ENCODE data around the gene RPL13. TPM values are rescaled to one million over a fixed set of nuclear protein-coding genes. Genes with fewer than 3 reads are reported as not detected.

RPL13 gene
- polyA plus RNA-seq, 4 donors = 3,166 to 8,355 (median 5,738) TPM

DNA sequence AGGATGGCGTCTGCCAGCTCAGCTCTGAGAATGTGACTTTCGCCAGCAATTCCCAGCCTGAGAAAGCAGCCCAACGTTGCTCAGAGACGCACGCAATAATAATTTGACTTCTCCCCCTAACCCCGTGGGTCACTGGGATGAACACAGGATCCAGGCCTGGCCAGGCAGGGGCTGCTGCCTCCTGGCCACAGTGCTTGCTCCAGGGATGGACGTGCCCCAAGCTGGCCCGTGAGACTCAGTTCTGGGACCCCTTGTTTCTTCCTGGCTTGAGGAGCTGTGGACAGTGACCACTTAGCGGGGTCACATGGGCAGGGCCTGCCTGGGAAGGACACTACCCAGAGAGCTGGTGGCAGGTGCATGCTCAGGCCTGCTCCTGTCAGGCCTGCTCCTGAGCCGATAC is 39.4 kb downstream of the RPL13 start:
- Histone ChIP-seq H3K27ac (ENCODE audit: low read depth in 1 of 3, low read length in 2 of 3) (no peak overlapping the region), H3K4me3 (ENCODE audit: low read depth in 1 of 3, low read length in 3 of 3) (no peak overlapping the region), H3K36me3 (ENCODE audit: control insufficient read depth in 3 of 3, insufficient read depth in 2 of 3, low read depth in 1 of 3, low read length in 3 of 3) (no peaks in the 10 kb centered on the region), H3K27me3 (ENCODE audit: control insufficient read depth in 3 of 3, insufficient read depth in 3 of 3, low read length in 3 of 3) (peaks cover 0 to 3% (median 0%) of the 10 kb centered on the region in 3 donors), H3K9me3 (ENCODE audit: control insufficient read depth in 2 of 2, insufficient read depth in 1 of 2, low read depth in 1 of 2, low read length in 1 of 2) (no peaks in the 10 kb centered on the region), H3K4me1 (ENCODE audit: control insufficient read depth in 3 of 3, insufficient read depth in 2 of 3, low read depth in 1 of 3, low read length in 2 of 3) (no peaks in the 10 kb centered on the region)
- 87 to 89% (median 87%) methylated on average over 10 of the region's 10 CpGs for WGBS, 3 donors
- FAIRE-seq = no peak
- DNase-seq = no peak

GRCh38 chr16:89600427-89600826 is 39.9 kb downstream of the RPL13 start:
- no peaks in the 10 kb centered on the region for H3K36me3 ChIP-seq (ENCODE audit: control insufficient read depth in 3 of 3, insufficient read depth in 2 of 3, low read depth in 1 of 3, low read length in 3 of 3)
- WGBS, 3 donors = 78 to 87% (median 83%) methylated on average over 12 of the region's 12 CpGs
- H3K4me3 ChIP-seq (ENCODE audit: low read depth in 1 of 3, low read length in 3 of 3) = no peak overlapping the region
- FAIRE-seq = no peak
- no peak for DNase-seq
- H3K4me1 ChIP-seq (ENCODE audit: control insufficient read depth in 3 of 3, insufficient read depth in 2 of 3, low read depth in 1 of 3, low read length in 2 of 3) = no peaks in the 10 kb centered on the region
- peaks cover 0 to 3% (median 0%) of the 10 kb centered on the region in 3 donors for H3K27me3 ChIP-seq (ENCODE audit: control insufficient read depth in 3 of 3, insufficient read depth in 3 of 3, low read length in 3 of 3)
- no peak overlapping the region for H3K27ac ChIP-seq (ENCODE audit: low read depth in 1 of 3, low read length in 2 of 3)
- H3K9me3 ChIP-seq (ENCODE audit: control insufficient read depth in 2 of 2, insufficient read depth in 1 of 2, low read depth in 1 of 2, low read length in 1 of 2) = no peaks in the 10 kb centered on the region

DNA sequence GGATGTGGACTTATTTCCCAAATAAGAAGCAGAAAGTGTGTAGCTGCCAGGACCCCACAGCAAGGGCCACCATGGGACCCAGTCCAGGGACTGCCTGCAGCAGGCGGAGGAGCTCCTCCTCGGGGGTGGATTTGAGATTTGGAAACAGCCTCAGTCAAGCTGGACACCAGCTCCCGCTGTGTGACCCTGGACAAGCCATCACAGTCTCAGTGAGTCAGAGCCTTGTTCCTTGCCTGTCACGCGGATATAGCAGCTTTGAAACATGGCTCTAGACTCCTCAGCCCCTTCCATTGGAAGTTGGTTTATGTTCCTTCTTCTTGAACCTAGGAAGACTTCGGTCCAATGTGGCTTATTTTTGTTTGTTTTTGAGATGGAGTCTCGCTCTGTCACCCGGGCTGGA is 40.5 kb downstream of the RPL13 start:
- Histone ChIP-seq H3K36me3 (ENCODE audit: control insufficient read depth in 3 of 3, insufficient read depth in 2 of 3, low read depth in 1 of 3, low read length in 3 of 3) (no peaks in the 10 kb centered on the region), H3K4me1 (ENCODE audit: control insufficient read depth in 3 of 3, insufficient read depth in 2 of 3, low read depth in 1 of 3, low read length in 2 of 3) (no peaks in the 10 kb centered on the region), H3K27ac (ENCODE audit: low read depth in 1 of 3, low read length in 2 of 3) (no peak overlapping the region), H3K27me3 (ENCODE audit: control insufficient read depth in 3 of 3, insufficient read depth in 3 of 3, low read length in 3 of 3) (peaks cover 0 to 3% (median 0%) of the 10 kb centered on the region in 3 donors), H3K9me3 (ENCODE audit: control insufficient read depth in 2 of 2, insufficient read depth in 1 of 2, low read depth in 1 of 2, low read length in 1 of 2) (no peaks in the 10 kb centered on the region), H3K4me3 (ENCODE audit: low read depth in 1 of 3, low read length in 3 of 3) (no peak overlapping the region)
- FAIRE-seq (no peak), DNase-seq (no peak)
- 76 to 84% (median 76%) methylated on average over 8 of the region's 8 CpGs for WGBS, 3 donors

- Histone ChIP-seq H3K36me3 (ENCODE audit: control insufficient read depth in 3 of 3, insufficient read depth in 2 of 3, low read depth in 1 of 3, low read length in 3 of 3) (no peaks in the 10 kb centered on the region), H3K9me3 (ENCODE audit: control insufficient read depth in 2 of 2, insufficient read depth in 1 of 2, low read depth in 1 of 2, low read length in 1 of 2) (no peaks in the 10 kb centered on the region), H3K4me3 (ENCODE audit: low read depth in 1 of 3, low read length in 3 of 3) (no peak overlapping the region), H3K4me1 (ENCODE audit: control insufficient read depth in 3 of 3, insufficient read depth in 2 of 3, low read depth in 1 of 3, low read length in 2 of 3) (no peaks in the 10 kb centered on the region), H3K27ac (ENCODE audit: low read depth in 1 of 3, low read length in 2 of 3) (no peak overlapping the region), H3K27me3 (ENCODE audit: control insufficient read depth in 3 of 3, insufficient read depth in 3 of 3, low read length in 3 of 3) (peaks cover 0 to 3% (median 0%) of the 10 kb centered on the region in 3 donors)
- DNase-seq = no peak
- WGBS, 3 donors = 67 to 83% (median 74%) methylated on average over 22 of the region's 22 CpGs
- FAIRE-seq = no peak
Measured at GRCh38 chr16:89601906-89602272, 41.4 kb downstream of the RPL13 start.

DNA sequence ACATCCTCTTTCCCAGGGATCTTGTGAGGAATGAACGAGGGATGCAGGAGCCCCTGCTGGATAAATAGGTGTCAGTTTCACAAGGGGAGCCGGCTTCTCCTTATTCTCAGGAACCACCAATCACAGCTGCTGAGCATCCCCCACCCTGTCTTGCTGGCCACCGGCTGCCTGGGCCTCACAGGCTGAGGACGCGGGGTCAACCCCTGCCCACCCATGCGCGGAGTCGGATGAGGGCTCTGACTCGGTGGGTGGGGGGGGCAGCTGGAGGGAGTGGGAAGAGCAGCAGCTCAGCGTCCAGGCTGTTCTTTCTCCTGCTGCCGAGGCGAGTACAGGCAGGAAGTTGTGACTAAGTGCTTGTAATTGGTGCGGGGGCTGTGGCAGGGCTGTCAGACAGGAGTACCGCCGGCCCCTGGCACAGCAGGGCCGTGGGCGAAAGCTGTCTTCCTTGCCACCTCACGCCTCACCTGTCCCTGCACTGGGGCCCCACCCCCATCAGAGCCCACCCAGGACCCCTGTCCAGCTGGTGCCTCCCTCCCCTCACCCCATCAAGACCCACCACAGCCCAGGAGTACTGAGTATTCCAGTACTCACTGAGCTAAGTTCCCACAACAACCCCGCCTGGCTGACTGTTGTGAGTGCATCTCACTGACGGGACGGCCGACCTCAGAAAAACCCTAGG is 41.9 kb downstream of the RPL13 start:
- no peak for DNase-seq
- H3K4me3 ChIP-seq (ENCODE audit: low read depth in 1 of 3, low read length in 3 of 3) = no peak overlapping the region
- FAIRE-seq = no peak
- no peaks in the 10 kb centered on the region for H3K36me3 ChIP-seq (ENCODE audit: control insufficient read depth in 3 of 3, insufficient read depth in 2 of 3, low read depth in 1 of 3, low read length in 3 of 3)
- H3K27me3 ChIP-seq (ENCODE audit: control insufficient read depth in 3 of 3, insufficient read depth in 3 of 3, low read length in 3 of 3) = peaks cover 0 to 3% (median 0%) of the 10 kb centered on the region in 3 donors
- WGBS, 3 donors = 11 to 40% (median 36%) methylated on average over 22 of the region's 22 CpGs
- H3K9me3 ChIP-seq (ENCODE audit: control insufficient read depth in 2 of 2, insufficient read depth in 1 of 2, low read depth in 1 of 2, low read length in 1 of 2) = no peaks in the 10 kb centered on the region
- H3K4me1 ChIP-seq (ENCODE audit: control insufficient read depth in 3 of 3, insufficient read depth in 2 of 3, low read depth in 1 of 3, low read length in 2 of 3) = peaks cover 0 to 2% (median 0%) of the 10 kb centered on the region in 3 donors
- no peak overlapping the region for H3K27ac ChIP-seq (ENCODE audit: low read depth in 1 of 3, low read length in 2 of 3)

- no peak for DNase-seq
- Histone ChIP-seq H3K27ac (ENCODE audit: low read depth in 1 of 3, low read length in 2 of 3) (no peak overlapping the region), H3K4me3 (ENCODE audit: low read depth in 1 of 3, low read length in 3 of 3) (no peak overlapping the region), H3K9me3 (ENCODE audit: control insufficient read depth in 2 of 2, insufficient read depth in 1 of 2, low read depth in 1 of 2, low read length in 1 of 2) (no peaks in the 10 kb centered on the region), H3K4me1 (ENCODE audit: control insufficient read depth in 3 of 3, insufficient read depth in 2 of 3, low read depth in 1 of 3, low read length in 2 of 3) (peaks cover 0 to 9% (median 0%) of the 10 kb centered on the region in 3 donors), H3K27me3 (ENCODE audit: control insufficient read depth in 3 of 3, insufficient read depth in 3 of 3, low read length in 3 of 3) (peaks cover 0 to 3% (median 0%) of the 10 kb centered on the region in 3 donors), H3K36me3 (ENCODE audit: control insufficient read depth in 3 of 3, insufficient read depth in 2 of 3, low read depth in 1 of 3, low read length in 3 of 3) (no peaks in the 10 kb centered on the region)
- no peak for FAIRE-seq
- 66 to 75% (median 67%) methylated on average over 5 of the region's 5 CpGs for WGBS, 3 donors
Measured at GRCh38 chr16:89602952-89603590, 42.6 kb downstream of the RPL13 start.

- Histone ChIP-seq H3K4me1 (ENCODE audit: control insufficient read depth in 3 of 3, insufficient read depth in 2 of 3, low read depth in 1 of 3, low read length in 2 of 3) (peaks cover 0 to 20% (median 2%) of the 10 kb centered on the region in 3 donors), H3K27me3 (ENCODE audit: control insufficient read depth in 3 of 3, insufficient read depth in 3 of 3, low read length in 3 of 3) (peaks cover 0 to 3% (median 0%) of the 10 kb centered on the region in 3 donors), H3K36me3 (ENCODE audit: control insufficient read depth in 3 of 3, insufficient read depth in 2 of 3, low read depth in 1 of 3, low read length in 3 of 3) (no peaks in the 10 kb centered on the region), H3K27ac (ENCODE audit: low read depth in 1 of 3, low read length in 2 of 3) (no peak overlapping the region), H3K9me3 (ENCODE audit: control insufficient read depth in 2 of 2, insufficient read depth in 1 of 2, low read depth in 1 of 2, low read length in 1 of 2) (peaks cover 0 to 5% of the 10 kb centered on the region in 2 donors), H3K4me3 (ENCODE audit: low read depth in 1 of 3, low read length in 3 of 3) (no peak overlapping the region)
- DNase-seq (no peak), FAIRE-seq (no peak)
- WGBS, 3 donors = 84 to 93% (median 88%) methylated on average over 16 of the region's 16 CpGs
Measured at GRCh38 chr16:89604764-89605163, 44.3 kb downstream of the RPL13 start.

DNA sequence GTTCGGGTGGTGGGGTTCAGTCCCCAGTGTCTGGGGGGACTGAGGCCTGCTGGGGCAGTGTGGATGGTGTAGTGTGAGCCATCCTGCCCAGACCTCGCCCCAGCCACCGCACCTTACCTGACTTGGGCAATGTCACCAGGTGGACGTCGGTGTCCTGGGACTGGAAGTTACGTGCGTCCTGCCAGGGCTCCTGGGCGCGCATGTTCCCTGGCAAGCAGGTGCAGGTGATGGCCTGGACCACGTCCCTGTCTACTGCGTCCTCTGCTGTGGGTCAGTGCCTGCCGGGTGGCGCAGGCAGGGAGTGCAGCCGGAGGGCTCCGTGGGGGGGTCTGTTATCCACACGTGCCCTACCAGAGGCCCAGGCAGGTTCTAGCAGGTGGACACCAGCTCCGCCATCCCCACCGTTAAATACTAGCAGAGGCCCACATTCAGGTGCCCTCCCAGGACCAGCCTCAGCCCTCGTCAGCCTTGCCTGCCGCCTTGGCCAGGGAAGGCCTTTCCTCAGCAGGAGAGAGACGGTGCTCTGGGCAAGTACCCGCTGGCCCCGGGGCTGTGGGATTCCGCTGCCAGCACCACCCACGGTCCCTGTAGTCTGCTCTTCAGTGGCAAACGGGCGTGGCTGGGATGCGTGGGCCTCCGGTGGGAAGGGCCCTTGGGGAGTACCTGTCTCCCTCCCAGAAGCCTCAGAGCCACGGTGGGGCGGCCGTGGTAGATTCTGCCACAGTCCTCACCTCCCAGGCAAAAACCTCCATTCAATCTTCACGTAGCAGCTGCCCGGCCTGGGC is 44.9 kb downstream of the RPL13 start:
- Histone ChIP-seq H3K27ac (ENCODE audit: low read depth in 1 of 3, low read length in 2 of 3) (no peak overlapping the region), H3K27me3 (ENCODE audit: control insufficient read depth in 3 of 3, insufficient read depth in 3 of 3, low read length in 3 of 3) (peaks cover 0 to 3% (median 0%) of the 10 kb centered on the region in 3 donors), H3K4me1 (ENCODE audit: control insufficient read depth in 3 of 3, insufficient read depth in 2 of 3, low read depth in 1 of 3, low read length in 2 of 3) (peaks cover 0 to 20% (median 2%) of the 10 kb centered on the region in 3 donors), H3K4me3 (ENCODE audit: low read depth in 1 of 3, low read length in 3 of 3) (no peak overlapping the region), H3K9me3 (ENCODE audit: control insufficient read depth in 2 of 2, insufficient read depth in 1 of 2, low read depth in 1 of 2, low read length in 1 of 2) (peaks cover 0 to 5% of the 10 kb centered on the region in 2 donors), H3K36me3 (ENCODE audit: control insufficient read depth in 3 of 3, insufficient read depth in 2 of 3, low read depth in 1 of 3, low read length in 3 of 3) (no peaks in the 10 kb centered on the region)
- WGBS, 3 donors = 85 to 88% (median 85%) methylated on average over 32 to 34 of the region's 34 CpGs
- DNase-seq (no peak), FAIRE-seq (no peak)

All from small intestine (tissue), 7 donors.